HuH-7 (cell line): Measurements from ENCODE around the gene MRPL3.
"Not testable (repeated sequence)": the region's sequence is repeated elsewhere in the genome, so short reads cannot be mapped to it uniquely, and the experiment has no call there.

Source experiments
- DNase-seq: peaks from one replicate; pipeline ENCODE4 v3.0.0; 2011; ENCODE audit warnings: low spot score

The MRPL3 gene

GRCh38 chr3:131494706-131495105 lies 8.1 kb downstream of the MRPL3 start:
- no peak for DNase-seq

- DNase-seq = no peak
Observed at GRCh38 chr3:131491775-131492174, 11.0 kb downstream of the MRPL3 start.

- no peak for DNase-seq
Observed at GRCh38 chr3:131491084-131491483, 11.7 kb downstream of the MRPL3 start.

GRCh38 chr3:131486545-131486944 lies 16.2 kb downstream of the MRPL3 start:
- DNase-seq = not testable (repeated sequence)

GRCh38 chr3:131485119-131485518 lies 17.7 kb downstream of the MRPL3 start:
- no peak for DNase-seq

GRCh38 chr3:131484496-131485111 lies 18.2 kb downstream of the MRPL3 start:
- DNase-seq = no peak

- DNase-seq = no peak
Observed at GRCh38 chr3:131480116-131480515, 22.7 kb downstream of the MRPL3 start.

- no peak for DNase-seq
Observed at GRCh38 chr3:131477813-131478212, 25.0 kb downstream of the MRPL3 start.

GRCh38 chr3:131474115-131474514 lies 28.7 kb downstream of the MRPL3 start:
- no peak for DNase-seq

- DNase-seq = no peak
Observed at GRCh38 chr3:131470377-131470776, 32.4 kb downstream of the MRPL3 start.

GRCh38 chr3:131458653-131459052 lies 44.1 kb downstream of the MRPL3 start:
- DNase-seq = no peak

GRCh38 chr3:131457220-131457619 lies 45.6 kb downstream of the MRPL3 start:
- no peak for DNase-seq

- no peak for DNase-seq
Observed at GRCh38 chr3:131454501-131454900, 48.3 kb downstream of the MRPL3 start.

- DNase-seq = no peak
Observed at GRCh38 chr3:131453533-131453932, 49.2 kb downstream of the MRPL3 start.

- no peak for DNase-seq
Observed at GRCh38 chr3:131447349-131447748, 55.4 kb downstream of the MRPL3 start.

GRCh38 chr3:131444180-131444579 lies 58.6 kb downstream of the MRPL3 start:
- DNase-seq = no peak

- no peak for DNase-seq
Observed at GRCh38 chr3:131439084-131439483, 63.7 kb downstream of the MRPL3 start.

- DNase-seq = no peak
Observed at GRCh38 chr3:131435000-131435399, 67.8 kb downstream of the MRPL3 start.

- no peak for DNase-seq
Observed at GRCh38 chr3:131432441-131432840, 70.3 kb downstream of the MRPL3 start.

- DNase-seq = no peak
Observed at GRCh38 chr3:131431754-131432153, 71.0 kb downstream of the MRPL3 start.

GRCh38 chr3:131427226-131427625 lies 75.5 kb downstream of the MRPL3 start:
- no peak for DNase-seq

GRCh38 chr3:131421957-131422498 lies 80.7 kb downstream of the MRPL3 start:
- DNase-seq = no peak

GRCh38 chr3:131421301-131421700 lies 81.5 kb downstream of the MRPL3 start:
- DNase-seq = no peak

GRCh38 chr3:131417751-131418150 lies 85.0 kb downstream of the MRPL3 start:
- no peak for DNase-seq
